SK-N-MC (cell line): ENCODE measurements around the gene COX4I2.

Source experiments
- EZH2 ChIP-seq: fragments of 200-600 bp; sonication (generic); IDR thresholded peaks from one replicate; pipeline ENCODE4 v1.6.1; 2017; ENCODE audit warnings: antibody characterized with exemption
- FOXP2 ChIP-seq: optimal IDR thresholded peaks from 2 replicates; pipeline ENCODE3; 2011; ENCODE audit warnings: mild to moderate bottlenecking, moderate library complexity; ENCODE audit not compliant: insufficient read depth; ENCODE audit errors: extremely low read length, control extremely low read depth
- POLR2AphosphoS5 ChIP-seq: IDR thresholded peaks from 2 replicates; pipeline ENCODE4 v1.6.1; 2012; ENCODE audit warnings: mild to moderate bottlenecking, low read depth, low read length, borderline replicate concordance

DNA sequence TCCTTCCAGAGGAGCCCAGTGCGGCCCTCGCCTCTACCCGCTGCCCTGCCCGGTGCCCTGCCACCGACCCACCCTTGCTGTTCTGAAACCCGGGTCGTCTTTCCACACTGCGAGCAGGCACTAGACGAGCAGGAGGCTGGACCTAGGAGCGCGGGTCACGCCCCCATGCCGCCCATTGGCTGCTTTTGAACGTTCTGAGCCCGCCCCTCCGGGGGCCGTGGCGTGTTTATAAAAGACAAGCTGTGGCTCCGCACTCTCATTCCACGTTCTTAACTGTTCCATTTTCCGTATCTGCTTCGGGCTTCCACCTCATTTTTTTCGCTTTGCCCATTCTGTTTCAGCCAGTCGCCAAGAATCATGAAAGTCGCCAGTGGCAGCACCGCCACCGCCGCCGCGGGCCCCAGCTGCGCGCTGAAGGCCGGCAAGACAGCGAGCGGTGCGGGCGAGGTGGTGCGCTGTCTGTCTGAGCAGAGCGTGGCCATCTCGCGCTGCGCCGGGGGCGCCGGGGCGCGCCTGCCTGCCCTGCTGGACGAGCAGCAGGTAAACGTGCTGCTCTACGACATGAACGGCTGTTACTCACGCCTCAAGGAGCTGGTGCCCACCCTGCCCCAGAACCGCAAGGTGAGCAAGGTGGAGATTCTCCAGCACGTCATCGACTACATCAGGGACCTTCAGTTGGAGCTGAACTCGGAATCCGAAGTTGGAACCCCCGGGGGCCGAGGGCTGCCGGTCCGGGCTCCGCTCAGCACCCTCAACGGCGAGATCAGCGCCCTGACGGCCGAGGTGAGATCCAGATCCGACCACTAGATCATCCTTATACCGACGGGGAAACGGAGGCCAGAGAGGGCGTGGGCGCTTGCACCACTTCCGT, 32.4 kb upstream of the COX4I2 start, which contains the start of gene ID1:
- TF ChIP-seq EZH2 (no peak), POLR2AphosphoS5 (peak; percentile 100), FOXP2 (no peak)
